Panc1 (cell line): ENCODE measurements around the gene DNASE1L3. TPM values are rescaled to one million over a fixed set of nuclear protein-coding genes. Genes with fewer than 3 reads are reported as not detected.

Experiments used
- ATAC-seq: fragments of 200-7000 bp; cut with Tn5 transposase; 2 replicates; pipeline ENCODE4 v1.9.1; 2020; ENCODE audit warnings: mild to moderate bottlenecking, moderate library complexity
- BruUV-seq: library from RNA; stranded (reverse); fragments of 400-500 nt; replicated peaks from 2 replicates; lab custom pipeline; 2021; lab: Mats Ljungman, UMichigan
- CTCF ChIA-PET: fragments of 300-600 bp; sonication (Branson Sonifier 250); formaldehyde crosslinking; loops from one replicate; lab custom pipeline; 2022; ENCODE audit warnings: antibody characterized with exemption; lab: Charles Lee
- POLR2A ChIA-PET: fragments of 300-600 bp; sonication (Branson Sonifier 250); formaldehyde crosslinking; loops from one replicate; lab custom pipeline; 2022; ENCODE audit warnings: antibody characterized with exemption; lab: Charles Lee
- DNase-seq: peaks from one replicate; pipeline ENCODE4 v3.0.0-alpha.2; 2010; ENCODE audit warnings: low read depth, low spot score
- H3K27ac ChIP-seq: 2 replicates; pipeline ENCODE4 v1.5.1; 2011; ENCODE audit warnings: mild to moderate bottlenecking, low read length, inconsistent platforms
- H3K27me3 ChIP-seq: fragments of 200-500 bp; sonication (Bioruptor generic); 2 replicates; pipeline ENCODE4 v1.6.0; 2014; ENCODE audit warnings: low read length, inconsistent platforms; ENCODE audit not compliant: control insufficient read depth, insufficient read depth
- H3K36me3 ChIP-seq: fragments of 200-500 bp; sonication (Bioruptor generic); 2 replicates; pipeline ENCODE4 v1.5.1; 2014; ENCODE audit warnings: inconsistent platforms, mild to moderate bottlenecking, low read length, moderate library complexity; ENCODE audit not compliant: control insufficient read depth, insufficient read depth
- H3K4me1 ChIP-seq: 2 replicates; pipeline ENCODE4 v1.5.1; 2011; ENCODE audit warnings: inconsistent platforms, mild to moderate bottlenecking, low read length, moderate library complexity; ENCODE audit not compliant: control insufficient read depth, insufficient read depth
- H3K4me3 ChIP-seq, 2 experiments: 2 replicates each; pipeline ENCODE4 v1.5.1; 2011 to 2012; ENCODE audit warnings: low read depth in 2 of 2, low read length in 2 of 2, mild to moderate bottlenecking in 2 of 2, inconsistent platforms in 1 of 2, moderate library complexity in 1 of 2
- H3K9me3 ChIP-seq: fragments of 200-500 bp; sonication (Bioruptor generic); 2 replicates; pipeline ENCODE4 v1.5.1; 2014; ENCODE audit warnings: low read depth, mild to moderate bottlenecking, inconsistent platforms, low read length, moderate library complexity; ENCODE audit not compliant: control insufficient read depth, insufficient read depth
- POLR2AphosphoS5 ChIP-seq: IDR thresholded peaks from 2 replicates; pipeline ENCODE4 v1.6.1; 2012; ENCODE audit warnings: mild to moderate bottlenecking, low read depth, low read length, moderate library complexity
- REST ChIP-seq, 2 experiments: IDR thresholded peaks; 2 replicates each; pipeline ENCODE4 v1.6.1; 2011 to 2012; ENCODE audit warnings: low read depth in 2 of 2, control low read depth in 1 of 2, low read length in 1 of 2, mild to moderate bottlenecking in 1 of 2, moderate library complexity in 1 of 2; ENCODE audit not compliant: insufficient read depth in 1 of 2
- SIN3A ChIP-seq: IDR thresholded peaks from 2 replicates; pipeline ENCODE4 v1.6.1; 2012; ENCODE audit warnings: low read depth, mild to moderate bottlenecking, low read length, moderate library complexity, borderline replicate concordance; ENCODE audit not compliant: insufficient read depth
- TCF7L2 ChIP-seq: IDR thresholded peaks from 2 replicates; pipeline ENCODE4 v1.6.1; 2011; ENCODE audit warnings: mild to moderate bottlenecking, low read depth, low read length, inconsistent platforms
- in situ Hi-C: cut with HindIII; loops from 2 replicates; pipeline ENCODE4 v1.10.0; 2016; ENCODE audit warnings: low sequenced_read_pairs, low pct_unique_long_range_greater_than_20kb
- intact Hi-C: fragments of 100-400 bp; cut with micrococcal nuclease; formaldehyde crosslinking; loops from one replicate; pipeline ENCODE4 v1.10.0; 2022; ENCODE audit not compliant: unreplicated experiment
- total RNA-seq: library from RNA; stranded (reverse); gene quantifications from one replicate; pipeline ENCODE4 v1.2.1, GENCODE V29; 2021; ENCODE audit not compliant: unreplicated experiment
- TF ChIP-seq, protein P1 (sequence below): fragments of 450-650 bp; IDR thresholded peaks from 2 replicates; pipeline ENCODE4 v1.5.1; 2017; ENCODE audit warnings: mild to moderate bottlenecking

The DNASE1L3 gene
- total RNA-seq, 1 experiment from 2014 or later, result not detected

GRCh38 chr3:58183891-58184290 lies 26.9 kb downstream of the DNASE1L3 start:
- no TSS peak for BruUV-seq
- no peak overlapping the region for H3K4me3 ChIP-seq
- ChIA-PET POLR2A (interaction anchor here (0.5 kb wide), 1 partner anchor 13 kb away, joined by 6 read pairs; no protein-coding TSS in a partner anchor), CTCF (interaction anchor here (0.6 kb wide), 1 partner anchor 11 kb away, joined by 4 read pairs; no protein-coding TSS in a partner anchor)
- ATAC-seq (no peak), DNase-seq (no peak)
- in situ Hi-C loops (no loop called here), intact Hi-C loops (loop anchor here (10.0 kb wide), 1 partner anchor 231 kb away; no protein-coding TSS in a partner anchor)
- H3K4me1 ChIP-seq, result peaks cover 7% of the 10 kb centered on the region; the same call in 1 of the 2 replicates
- TF ChIP-seq, protein P1, sequence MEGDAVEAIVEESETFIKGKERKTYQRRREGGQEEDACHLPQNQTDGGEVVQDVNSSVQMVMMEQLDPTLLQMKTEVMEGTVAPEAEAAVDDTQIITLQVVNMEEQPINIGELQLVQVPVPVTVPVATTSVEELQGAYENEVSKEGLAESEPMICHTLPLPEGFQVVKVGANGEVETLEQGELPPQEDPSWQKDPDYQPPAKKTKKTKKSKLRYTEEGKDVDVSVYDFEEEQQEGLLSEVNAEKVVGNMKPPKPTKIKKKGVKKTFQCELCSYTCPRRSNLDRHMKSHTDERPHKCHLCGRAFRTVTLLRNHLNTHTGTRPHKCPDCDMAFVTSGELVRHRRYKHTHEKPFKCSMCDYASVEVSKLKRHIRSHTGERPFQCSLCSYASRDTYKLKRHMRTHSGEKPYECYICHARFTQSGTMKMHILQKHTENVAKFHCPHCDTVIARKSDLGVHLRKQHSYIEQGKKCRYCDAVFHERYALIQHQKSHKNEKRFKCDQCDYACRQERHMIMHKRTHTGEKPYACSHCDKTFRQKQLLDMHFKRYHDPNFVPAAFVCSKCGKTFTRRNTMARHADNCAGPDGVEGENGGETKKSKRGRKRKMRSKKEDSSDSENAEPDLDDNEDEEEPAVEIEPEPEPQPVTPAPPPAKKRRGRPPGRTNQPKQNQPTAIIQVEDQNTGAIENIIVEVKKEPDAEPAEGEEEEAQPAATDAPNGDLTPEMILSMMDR, result no peak
- TF ChIP-seq SIN3A (no peak), POLR2AphosphoS5 (no peak), TCF7L2 (no peak), REST (IDR thresholded peaks at IDR 0.05; ENCODE audit: insufficient read depth in 1 of 2, low read depth in 2 of 2, low read length in 1 of 2) (no peak)
- no peak overlapping the region for H3K27ac ChIP-seq
- H3K27me3 ChIP-seq, result no peaks in the 10 kb centered on the region
- H3K36me3 ChIP-seq, result no peaks in the 10 kb centered on the region
- H3K9me3 ChIP-seq, result no peaks in the 10 kb centered on the region

DNA sequence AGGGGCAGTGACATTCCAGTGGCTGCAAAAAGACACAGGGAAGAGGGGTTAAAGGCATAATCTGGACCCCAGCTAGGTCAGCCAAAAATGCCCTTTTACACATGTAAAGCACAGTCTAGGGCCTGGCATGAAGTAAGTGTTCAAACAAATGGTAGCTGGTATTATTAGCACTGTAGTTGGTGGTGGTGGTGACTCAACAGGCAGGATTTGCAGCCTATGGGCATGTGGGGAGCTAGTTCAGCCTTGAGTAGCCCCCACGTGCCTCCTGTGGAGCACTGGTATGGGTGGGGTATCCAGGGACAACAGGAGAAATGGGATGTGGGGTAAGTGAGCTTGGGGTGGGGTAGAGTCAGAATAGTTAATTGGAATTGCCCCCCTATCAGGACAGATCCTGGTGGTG lies 27.6 kb downstream of the DNASE1L3 start:
- TF ChIP-seq TCF7L2 (no peak), SIN3A (no peak), POLR2AphosphoS5 (no peak)
- TF ChIP-seq, protein P1, result no peak
- ChIA-PET CTCF (interaction anchor here (0.6 kb wide), 1 partner anchor 11 kb away, joined by 4 read pairs; no protein-coding TSS in a partner anchor), POLR2A (interaction anchor here (0.5 kb wide), 1 partner anchor 13 kb away, joined by 6 read pairs; no protein-coding TSS in a partner anchor)
- H3K27me3 ChIP-seq, result no peaks in the 10 kb centered on the region
- BruUV-seq, result no TSS peak
- H3K9me3 ChIP-seq, result no peaks in the 10 kb centered on the region
- H3K36me3 ChIP-seq, result no peaks in the 10 kb centered on the region
- ATAC-seq (no peak), DNase-seq (no peak)
- no peak overlapping the region for H3K4me3 ChIP-seq
- peaks cover 4% of the 10 kb centered on the region; the same call in 1 of the 2 replicates for H3K4me1 ChIP-seq
- in situ Hi-C loops, result no loop called here
- H3K27ac ChIP-seq, result no peak overlapping the region
- intact Hi-C loops, result loop anchor here (10.0 kb wide), 1 partner anchor 232 kb away; no protein-coding TSS in a partner anchor
